GM18505 (cell line): Measurements from ENCODE around the gene ANKRA2.

Experiments used
- ATAC-seq: cut with Tn5 transposase; IDR thresholded peaks from one replicate; pipeline ENCODE4 v1.9.1; 2021; ENCODE audit not compliant: unreplicated experiment
- POLR2A ChIP-seq: IDR thresholded peaks from 4 replicates; pipeline ENCODE4 v1.6.1; 2011; ENCODE audit warnings: borderline replicate concordance; ENCODE audit not compliant: insufficient read depth, insufficient read length; ENCODE audit errors: extremely low read depth

ANKRA2 gene

GRCh38 chr5:73565139-73565968 lies at the start of gene ANKRA2, which contains the start of gene UTP15:
Gene ANKRA2 (minus strand): TSS chr5:73565639. CDS start chr5:73562881, 2,758 bp downstream.
Gene UTP15 (plus strand): TSS chr5:73565743. CDS start chr5:73567345, 1,602 bp downstream.
- peak; percentile 82 for TF ChIP-seq POLR2A

GRCh38 chr5:73615085-73615484 lies 49.6 kb upstream of the ANKRA2 start:
- ATAC-seq = no peak
- no peak for TF ChIP-seq POLR2A

More at GRCh38 chr5:73565139-73565968, at the start of gene ANKRA2, which contains the start of gene UTP15:
- ATAC-seq = peak; percentile 93

GRCh38 chr5:73612799-73613198 lies 47.4 kb upstream of the ANKRA2 start:
- no peak for TF ChIP-seq POLR2A
- ATAC-seq = no peak

GRCh38 chr5:73607228-73607627 lies 41.8 kb upstream of the ANKRA2 start:
- TF ChIP-seq POLR2A = no peak
- no peak for ATAC-seq

- TF ChIP-seq POLR2A = no peak
- no peak for ATAC-seq
Observed at GRCh38 chr5:73606206-73606753, 40.8 kb upstream of the ANKRA2 start.

GRCh38 chr5:73605223-73606087 lies 40.0 kb upstream of the ANKRA2 start:
- no peak for ATAC-seq

GRCh38 chr5:73603998-73604397 lies 38.6 kb upstream of the ANKRA2 start:
- TF ChIP-seq POLR2A = no peak

More at GRCh38 chr5:73605223-73606087, 40.0 kb upstream of the ANKRA2 start:
- TF ChIP-seq POLR2A = no peak

GRCh38 chr5:73599380-73599779 lies 33.9 kb upstream of the ANKRA2 start:
- ATAC-seq = no peak
- TF ChIP-seq POLR2A = no peak

More at GRCh38 chr5:73603998-73604397, 38.6 kb upstream of the ANKRA2 start:
- ATAC-seq = no peak

GRCh38 chr5:73596705-73597328 lies 31.4 kb upstream of the ANKRA2 start:
- TF ChIP-seq POLR2A = no peak
- ATAC-seq = no peak

- ATAC-seq = no peak
- no peak for TF ChIP-seq POLR2A
Observed at GRCh38 chr5:73592551-73592950, 27.1 kb upstream of the ANKRA2 start.

GRCh38 chr5:73591698-73592501 lies 26.5 kb upstream of the ANKRA2 start:
- TF ChIP-seq POLR2A = no peak
- ATAC-seq = no peak

- no peak for ATAC-seq
- no peak for TF ChIP-seq POLR2A
Observed at GRCh38 chr5:73591102-73591695, 25.8 kb upstream of the ANKRA2 start.

GRCh38 chr5:73587923-73588322 lies 22.5 kb upstream of the ANKRA2 start:
- no peak for ATAC-seq
- TF ChIP-seq POLR2A = no peak
